SIG-M5 treated with dmso at 0.1 percent for 504 hours (cell line): Measurements from ENCODE around the gene METRNL.
A peak's percentile ranks its signal among the peaks of the same experiment; 100 is the strongest.

Source experiments
- DNase-seq: peaks from one replicate; lab custom pipeline; 2025; ENCODE audit not compliant: unreplicated experiment; lab: John Stamatoyannopoulos, UW

Gene METRNL

DNA sequence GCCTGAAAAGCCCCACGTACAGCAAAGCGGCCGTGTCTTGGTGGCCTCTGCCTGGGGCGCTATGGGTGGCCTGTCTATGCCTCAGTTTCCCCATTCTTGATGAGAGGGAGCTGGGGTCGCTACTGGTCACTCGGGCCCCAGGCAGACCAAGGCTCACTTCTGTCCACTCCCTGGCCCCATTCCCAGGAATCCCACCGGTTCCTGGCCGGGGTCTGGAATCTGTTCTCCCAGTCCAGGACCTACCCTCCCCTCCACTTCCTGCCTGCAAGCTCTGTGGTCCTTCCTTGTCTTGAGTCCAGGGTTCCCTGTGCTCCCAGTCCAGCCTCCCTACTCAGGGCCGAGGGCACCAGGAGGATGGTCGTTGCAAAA is 24.5 kb downstream of the METRNL start:
- no peak for DNase-seq

DNA sequence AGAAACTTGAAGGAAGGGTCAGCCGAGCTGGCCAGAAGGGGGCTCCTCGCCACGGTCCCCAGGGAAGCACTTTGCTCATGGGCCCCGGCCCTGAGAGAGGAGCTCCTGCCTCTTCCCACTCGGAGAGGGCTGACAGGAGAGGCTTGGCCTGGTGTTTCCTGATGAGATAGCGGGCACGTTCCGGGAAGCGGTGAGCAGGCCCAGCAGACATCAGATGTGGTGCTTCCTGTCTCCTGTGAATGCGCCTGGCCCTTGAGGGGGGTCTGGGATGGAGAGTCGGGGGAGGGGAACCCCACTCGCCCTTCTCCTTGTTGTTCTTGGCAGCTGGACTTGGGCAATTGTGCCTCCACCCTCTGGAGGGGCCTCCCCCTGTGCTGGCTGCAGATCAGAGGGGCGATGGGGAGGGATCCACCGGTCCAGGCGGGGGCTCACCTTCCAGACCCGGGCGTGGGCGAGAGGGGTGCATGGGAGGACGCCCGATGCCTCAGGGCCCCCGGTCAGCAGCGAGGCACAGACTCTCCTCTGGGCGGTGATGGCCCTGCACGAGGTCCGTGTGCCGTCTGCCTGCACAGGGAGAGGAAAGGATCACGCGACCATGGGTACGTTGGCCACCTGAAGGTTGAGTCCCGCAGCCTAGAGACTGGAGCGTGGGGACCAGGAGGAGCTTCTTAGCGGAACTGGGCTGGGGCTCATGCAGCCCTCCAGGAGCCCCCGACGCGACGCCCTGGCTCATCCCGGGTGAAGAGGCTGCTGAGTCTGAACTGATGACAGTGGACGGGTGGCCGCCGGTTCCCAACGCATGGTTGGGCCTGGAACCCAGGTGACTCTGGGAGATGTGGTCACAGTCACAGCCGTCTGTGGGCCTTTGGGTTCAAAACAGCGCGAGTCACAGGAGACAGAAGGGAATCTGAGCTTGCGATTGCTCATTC is 25.4 kb downstream of the METRNL start:
- DNase-seq = no peak

DNA sequence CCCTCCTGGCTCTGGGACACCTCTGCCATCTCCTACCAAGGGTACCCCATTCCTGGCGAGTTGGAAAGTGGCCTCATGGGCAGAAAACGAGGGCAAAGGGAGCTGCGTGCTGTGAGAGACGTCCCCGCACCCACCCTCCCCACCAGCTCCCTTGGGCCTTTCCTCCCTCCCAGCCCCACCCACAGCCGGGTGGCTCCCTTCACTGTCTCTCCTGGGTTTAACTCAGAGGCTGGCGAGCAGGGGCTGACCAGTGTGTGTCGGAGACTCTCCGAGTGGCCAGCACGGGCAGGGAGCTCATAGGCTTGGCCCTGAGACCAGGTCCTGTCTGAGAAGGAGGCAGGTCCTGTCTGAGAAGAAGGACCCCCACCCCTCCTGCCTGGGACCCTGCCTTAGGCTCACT is 26.1 kb downstream of the METRNL start:
- no peak for DNase-seq

DNA sequence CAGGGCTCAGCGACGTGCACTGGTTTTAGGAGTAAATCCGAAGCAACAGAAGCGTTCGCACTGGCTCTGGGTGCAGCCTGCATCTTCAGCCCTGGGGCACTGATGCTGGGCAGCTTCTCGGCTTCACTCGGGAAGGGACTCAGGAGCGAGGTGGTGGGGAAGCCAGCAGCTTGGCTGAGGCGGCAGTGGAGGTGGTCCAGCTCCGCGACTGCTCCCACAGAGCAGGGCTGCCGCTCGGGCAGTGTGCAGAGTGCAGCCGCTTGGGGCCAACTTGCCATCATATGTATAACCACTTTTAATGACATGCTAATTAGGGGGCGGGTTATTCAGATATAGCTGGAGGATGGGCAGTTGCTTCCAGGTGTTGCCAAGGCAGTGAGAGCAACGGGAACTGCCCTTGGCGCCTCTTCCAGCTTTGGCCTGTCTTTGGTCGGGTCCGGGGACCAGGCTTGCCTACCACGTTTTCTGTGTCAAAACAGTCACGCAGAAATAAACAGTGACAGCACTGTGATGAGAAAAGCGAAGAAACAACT is 26.7 kb downstream of the METRNL start:
- no peak for DNase-seq

DNA sequence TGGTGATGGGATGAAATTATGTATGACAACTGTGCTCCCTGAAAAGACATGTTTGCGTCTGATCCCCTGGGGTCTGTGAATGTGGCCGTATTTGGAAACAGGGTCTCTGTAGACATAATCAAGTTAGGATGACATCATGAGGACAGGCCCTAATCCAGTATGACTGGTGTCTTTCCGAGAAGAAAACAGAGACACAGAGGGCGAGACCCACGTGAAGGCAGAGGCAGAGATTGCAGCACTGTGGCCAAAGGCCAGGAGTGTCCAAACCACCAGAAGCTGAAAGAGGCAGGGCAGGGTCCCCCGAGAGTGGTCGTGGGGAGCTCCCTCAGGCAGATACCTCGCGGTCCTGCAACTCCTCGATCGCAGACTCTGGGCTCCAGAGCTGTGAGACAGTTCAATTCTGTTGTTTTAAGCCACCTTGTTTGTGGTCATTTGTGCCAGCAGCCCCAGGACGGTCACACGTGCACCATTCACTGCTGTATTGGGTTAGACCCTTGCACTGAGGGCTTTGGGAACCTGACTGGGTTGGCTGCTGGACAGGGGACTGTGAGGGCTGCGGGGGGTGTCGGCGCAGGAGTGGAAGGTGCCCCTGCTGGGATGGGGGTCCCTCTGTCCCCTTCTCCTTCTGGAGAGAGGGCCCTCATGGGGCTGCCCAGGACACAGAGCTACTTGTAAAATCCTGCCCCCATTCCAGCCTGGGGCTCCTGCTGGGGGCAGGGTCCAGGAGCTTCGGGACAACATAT is 27.7 kb downstream of the METRNL start:
- DNase-seq = no peak

DNA sequence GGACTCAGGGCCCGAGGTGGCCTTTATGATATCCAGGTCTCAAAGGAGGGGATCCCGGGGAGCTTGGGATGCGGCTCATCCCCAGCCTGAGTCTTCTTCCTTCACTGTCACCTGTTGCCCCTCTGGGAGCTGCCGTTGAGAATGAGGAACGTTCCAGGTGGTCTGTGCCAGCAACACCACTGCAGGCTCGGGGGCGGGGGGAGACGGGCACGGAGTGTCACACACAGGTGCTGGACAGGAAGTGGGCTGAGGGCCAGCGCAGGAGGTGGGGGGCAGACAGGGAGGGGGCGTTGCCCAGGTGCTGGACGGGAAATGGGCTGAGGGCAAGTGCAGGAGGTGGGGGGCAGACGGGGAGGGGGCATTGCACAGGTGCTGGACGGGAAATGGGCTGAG is 28.2 kb downstream of the METRNL start:
- DNase-seq = no peak

DNA sequence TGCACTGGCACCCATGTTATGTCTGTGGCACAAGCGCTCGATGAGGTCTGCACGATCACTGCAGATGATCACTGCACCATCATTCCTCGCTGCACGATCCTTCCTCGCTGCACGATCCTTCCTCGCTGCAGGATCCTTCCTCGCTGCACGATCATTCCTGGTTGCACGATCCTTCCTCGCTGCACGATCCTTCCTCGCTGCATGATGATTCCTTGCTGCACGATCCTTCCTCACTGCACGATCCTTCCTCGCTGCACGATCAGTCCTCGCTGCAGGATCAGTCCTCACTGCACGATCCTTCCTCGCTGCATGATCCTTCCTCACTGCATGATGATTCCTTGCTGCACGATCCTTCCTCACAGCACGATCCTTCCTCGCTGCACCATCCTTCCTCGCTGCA is 29.3 kb downstream of the METRNL start:
- DNase-seq = no peak

DNA sequence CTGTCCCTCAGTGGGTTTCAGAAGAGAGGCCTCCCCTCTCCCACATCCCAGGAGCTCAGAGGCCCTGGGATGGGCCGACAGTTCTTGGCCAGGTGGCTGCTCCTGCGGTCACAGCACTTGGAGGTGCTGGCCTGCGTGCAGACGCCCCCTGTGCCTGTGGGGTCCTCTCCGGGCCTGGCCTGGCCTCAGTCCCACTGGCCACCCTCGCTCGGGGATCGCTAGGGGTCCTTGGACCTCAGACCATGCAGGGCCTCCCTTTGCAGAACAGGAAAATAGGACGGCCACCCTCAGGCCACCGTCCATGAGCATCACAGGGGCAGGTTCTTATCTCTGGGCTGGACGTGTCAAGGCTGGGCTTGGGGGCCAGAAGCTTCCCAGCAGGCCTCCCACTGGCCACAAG is 30.0 kb downstream of the METRNL start:
- DNase-seq = no peak

DNA sequence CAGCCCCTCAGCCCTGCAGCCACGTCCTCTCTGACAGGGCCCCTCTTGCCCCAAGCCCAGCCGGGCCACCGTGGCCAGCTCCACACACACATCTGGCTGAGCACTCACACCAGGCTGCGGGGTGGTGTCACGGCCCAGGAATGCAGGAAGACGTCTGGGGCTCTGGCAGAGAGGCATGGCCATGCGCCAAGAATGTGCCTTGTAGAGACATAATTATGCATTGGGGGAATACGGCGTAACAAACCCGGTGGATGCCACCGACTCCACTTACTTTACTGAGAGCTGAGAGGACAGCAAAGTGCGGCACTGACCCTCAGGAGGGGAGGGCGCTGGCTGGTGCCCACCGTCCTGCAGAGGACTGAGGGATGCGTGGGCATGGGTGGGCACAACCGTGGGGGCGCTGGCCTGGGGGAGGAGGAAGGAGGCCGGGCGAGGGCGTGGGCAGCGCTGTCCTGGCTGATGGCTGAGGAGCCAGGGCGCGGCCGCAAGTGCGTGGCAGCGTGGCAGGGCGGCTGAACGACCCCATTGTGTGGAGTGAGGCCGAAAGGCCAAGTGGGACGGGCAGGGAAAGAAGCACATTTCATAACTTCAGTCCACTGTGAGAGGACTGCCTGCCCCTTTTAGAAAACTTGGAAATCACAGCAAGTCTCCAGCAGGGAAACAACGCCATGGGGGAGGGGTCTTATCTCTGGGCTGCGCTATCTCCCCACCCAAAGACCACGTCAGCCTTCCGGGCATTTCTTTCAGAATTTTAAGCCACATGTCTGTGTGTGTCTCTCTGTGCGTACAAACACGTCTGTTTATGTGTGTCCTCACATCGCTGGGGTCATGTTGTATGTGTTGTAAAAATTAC is 30.6 kb downstream of the METRNL start:
- peak; percentile 58 for DNase-seq

DNA sequence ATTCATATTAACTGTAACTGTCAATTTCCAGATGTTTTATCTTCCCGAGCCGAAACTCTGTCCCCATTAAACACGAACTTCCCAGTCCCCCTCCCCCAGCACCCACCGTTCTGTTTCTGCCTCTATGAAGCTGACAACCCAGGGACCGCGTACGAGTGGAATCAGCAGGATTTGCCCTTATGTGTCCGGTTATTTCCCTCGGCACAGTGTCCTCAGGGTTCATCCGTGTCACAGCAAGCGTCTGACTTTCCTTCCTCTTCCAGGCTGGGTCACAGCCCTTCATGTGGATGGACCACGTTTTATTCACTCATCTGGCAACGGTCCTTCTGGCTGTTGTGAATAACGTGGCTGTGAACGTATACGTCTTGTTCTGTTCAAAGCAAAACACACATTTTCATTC is 31.3 kb downstream of the METRNL start:
- DNase-seq = no peak

DNA sequence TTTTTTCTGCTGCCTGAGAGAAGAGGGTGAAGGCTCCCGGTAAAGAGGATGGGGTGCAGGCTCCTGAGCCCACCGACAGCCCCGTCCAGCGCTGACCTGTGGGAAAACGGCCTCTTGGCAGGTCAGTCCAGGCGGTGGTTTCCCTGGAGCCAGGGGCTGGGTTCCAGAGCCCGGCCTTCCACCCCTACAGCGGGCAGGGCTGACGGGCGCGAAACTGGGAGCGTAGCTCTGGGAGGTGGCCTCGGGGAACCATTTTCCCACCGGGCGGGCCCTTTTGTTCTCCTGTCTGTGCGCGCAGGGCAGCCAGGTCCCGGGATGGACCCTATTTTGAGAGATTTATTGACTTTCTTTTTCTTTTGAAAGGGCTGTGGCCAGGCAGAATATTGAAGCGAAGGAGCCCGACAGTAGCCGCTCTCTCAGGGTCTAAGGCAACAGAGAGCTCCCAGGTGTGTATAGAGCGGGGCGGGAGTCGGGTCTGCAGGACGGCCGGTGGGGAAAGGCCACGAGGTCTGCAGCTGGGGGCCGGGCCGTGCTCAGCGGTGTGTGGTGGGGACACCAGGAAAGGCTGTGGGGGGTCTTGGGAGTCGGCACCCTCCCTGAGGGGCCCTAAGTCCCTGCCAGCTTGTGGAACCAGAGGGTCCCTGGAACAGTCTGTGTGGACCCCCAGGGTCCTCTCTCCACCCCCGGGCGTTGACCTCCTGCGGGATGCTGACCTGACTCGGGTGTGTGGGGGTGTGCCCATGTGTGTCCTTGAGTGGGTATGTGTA is 32.3 kb downstream of the METRNL start:
- no peak for DNase-seq

DNA sequence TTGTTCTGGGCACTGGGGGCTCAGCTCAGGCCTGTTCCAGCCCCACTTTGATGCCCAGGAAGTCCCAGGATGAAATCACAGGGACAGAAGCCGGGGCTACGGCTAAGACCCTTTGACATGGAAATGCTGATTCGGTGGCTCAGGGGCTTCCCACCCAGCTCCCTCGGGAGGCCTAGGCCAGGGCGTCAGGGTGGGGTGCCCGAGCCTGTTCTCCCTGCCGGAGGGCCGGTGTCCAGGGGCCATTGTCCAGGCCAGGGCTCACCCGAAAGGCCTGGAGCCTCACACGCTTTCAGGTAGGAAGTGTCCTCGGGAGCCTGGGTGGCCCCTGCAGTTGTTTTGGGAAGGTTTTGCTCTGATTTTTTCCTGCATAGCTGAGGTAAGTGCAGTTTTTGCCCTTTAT is 34.0 kb downstream of the METRNL start:
- no peak for DNase-seq

DNA sequence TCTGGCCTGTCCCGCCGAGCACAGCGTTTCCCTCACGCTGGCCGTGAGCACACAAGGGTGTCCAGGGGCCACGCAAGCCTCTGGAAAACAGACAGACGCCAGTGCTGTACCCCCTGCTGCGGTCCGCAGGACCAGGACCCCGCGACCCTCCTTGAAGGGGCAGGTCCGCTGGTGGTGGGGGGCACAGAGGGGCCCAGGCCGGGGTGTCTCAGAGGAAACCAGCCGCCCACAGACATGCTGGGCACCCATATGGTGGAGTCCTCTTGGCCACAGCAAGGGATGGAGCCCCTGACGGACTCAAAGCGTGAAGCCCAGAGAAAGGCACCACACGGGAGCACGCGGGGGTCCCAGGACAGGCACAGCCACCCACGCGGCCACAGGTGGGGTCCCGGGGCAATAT is 34.4 kb downstream of the METRNL start:
- no peak for DNase-seq

DNA sequence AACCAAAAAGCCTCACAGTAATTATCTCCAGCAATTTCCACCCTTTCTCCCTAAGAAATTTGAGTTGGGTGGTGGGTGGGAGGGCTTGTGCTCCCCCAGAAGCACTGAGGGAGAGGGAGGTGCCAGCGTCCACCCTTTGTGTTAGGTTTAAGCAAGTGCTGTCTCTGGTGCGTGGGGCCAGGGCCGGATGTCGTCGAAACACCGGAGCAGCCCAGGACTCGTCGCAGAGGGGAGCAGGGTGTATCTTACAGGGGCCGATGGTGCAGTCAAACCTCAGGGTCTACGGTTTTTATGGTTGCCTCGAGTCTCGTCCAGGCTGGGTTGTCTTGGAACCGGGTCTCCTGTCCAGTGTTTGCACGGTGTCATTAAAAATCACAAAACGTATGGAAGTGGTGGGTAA is 35.3 kb downstream of the METRNL start:
- DNase-seq = no peak

DNA sequence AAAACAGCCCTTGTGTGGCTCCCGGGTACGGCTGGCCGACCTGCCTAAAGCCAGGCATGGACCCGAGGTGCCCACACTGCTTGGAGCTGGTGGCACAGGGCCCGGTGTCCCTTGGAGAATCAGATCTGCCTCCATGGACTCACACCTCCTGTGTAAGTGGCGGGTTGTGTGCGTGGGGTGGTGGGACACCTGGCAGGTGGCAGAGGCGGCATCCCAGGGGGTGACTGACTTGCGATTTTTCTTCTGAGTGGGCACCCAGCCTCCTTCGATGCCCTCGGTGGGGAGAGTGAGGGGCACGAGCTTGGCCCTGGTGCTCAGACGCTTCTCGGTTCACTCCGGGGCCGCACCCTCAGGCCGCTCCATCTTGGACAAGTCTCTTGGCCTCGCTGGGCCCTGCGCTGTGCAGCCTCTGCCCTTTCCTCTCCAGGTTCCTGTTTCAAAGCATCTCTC is 35.8 kb downstream of the METRNL start:
- DNase-seq = no peak

DNA sequence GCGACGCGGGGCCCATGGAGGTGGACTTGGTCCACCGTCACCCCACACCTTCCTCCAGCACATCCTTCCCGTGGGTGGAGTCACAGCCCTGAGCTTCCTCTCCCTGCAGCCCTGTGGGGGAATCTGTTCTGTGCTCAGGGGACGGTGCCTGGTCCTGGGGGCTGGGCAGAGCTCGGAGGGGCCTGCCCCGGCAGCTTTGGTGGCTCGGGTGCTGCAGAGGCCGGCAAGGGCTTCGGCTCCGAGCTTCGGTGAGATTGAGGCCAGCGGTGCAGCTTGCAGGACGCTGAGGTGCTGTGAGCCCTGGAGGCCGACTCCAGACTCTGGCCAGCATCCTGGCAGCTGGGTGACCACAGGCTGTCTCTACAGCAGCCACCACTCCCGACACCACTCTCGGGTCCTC is 36.4 kb downstream of the METRNL start:
- no peak for DNase-seq

DNA sequence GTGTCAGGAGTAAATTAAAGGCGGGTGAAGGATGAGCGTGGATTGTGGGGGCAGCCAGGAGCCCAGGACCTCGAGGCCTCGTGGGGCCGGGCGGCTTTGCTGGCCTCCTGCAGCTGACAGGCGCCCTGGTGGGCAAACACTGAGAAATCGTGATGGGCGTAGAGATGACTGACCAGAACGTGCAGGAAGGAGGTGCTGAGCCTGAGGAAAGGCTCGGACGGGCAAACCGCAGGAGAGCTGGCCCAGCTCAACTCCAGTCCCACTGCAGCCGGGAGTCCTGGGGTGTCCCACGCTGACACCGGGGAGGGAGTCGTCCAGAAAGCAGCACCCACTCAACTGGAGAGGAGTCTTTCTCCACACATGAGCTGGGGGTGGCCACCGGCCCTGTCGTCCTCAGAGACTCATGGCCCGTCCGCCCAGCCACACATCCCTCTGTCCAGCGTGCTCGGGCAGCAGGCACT is 36.9 kb downstream of the METRNL start:
- no peak for DNase-seq

DNA sequence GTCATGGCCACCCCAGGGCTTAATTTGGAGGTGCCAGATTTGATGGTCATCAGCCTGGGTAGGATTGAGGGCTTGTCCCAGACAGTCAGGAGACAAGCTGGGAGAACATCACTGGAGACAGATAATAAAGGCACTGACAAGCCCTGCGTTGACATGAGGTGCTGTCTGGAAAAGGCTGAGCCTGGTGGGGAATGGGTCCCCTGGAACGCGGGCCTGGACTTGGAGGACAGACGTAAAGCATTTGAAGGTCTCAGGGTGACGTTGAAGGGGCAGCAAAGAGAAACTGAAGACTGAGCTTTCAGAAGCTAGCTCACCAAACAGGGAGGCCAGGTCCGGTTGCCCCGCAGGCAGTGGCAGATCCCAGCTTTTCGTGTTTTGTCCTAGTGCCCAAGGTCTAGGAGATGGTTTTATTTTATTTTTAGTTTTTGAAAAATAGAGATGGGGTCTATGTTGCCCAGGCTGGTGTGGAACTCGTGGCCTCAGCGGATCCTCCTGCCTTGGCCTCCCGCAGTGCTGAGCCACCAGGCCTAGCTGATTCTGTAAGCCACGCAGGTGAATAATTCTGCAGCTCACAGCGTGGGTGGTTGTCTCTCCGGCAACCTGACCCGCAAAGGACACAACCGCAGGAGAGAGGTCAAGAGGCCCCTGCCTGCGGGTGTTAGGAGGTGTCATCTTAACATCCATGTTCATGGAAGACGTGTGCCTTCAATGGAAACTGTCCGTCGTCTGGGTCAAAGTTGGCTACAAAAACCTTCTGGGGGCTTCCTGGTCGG is 37.6 kb downstream of the METRNL start:
- no peak for DNase-seq

DNA sequence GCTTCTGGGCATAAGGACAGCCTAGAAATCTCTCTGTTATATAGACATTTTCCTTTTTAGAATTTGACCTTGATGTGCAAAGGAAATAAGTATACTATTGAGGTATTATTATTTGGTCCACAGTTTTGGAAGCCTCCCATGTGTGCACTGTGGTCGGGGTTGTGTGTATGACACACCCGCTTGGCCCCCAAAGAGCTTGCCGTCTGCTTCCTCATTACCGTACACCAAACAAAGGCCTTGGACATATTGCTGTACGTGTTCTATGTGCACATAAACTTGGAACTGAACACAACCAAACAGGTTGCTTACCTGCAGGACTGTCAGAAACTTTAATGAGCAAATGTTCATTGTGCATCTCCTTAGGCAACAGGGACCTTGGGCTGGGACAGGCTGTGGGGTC is 38.2 kb downstream of the METRNL start:
- DNase-seq = no peak
